Measurements from ENCODE around the gene HCAR1. TPM values are rescaled to one million over a fixed set of nuclear protein-coding genes. Genes with fewer than 3 reads are reported as not detected.
"Not testable (repeated sequence)": the region's sequence is repeated elsewhere in the genome, so short reads cannot be mapped to it uniquely, and the experiment has no call there.

The HCAR1 gene
- polyA plus RNA-seq, 1 experiment, result 0.02 TPM

- CTCF ChIA-PET, result interaction anchor here (0.6 to 3.2 kb wide), 4 partner anchors 10 to 127 kb away, joined by 3 to 45 read pairs (median 4); no protein-coding TSS in a partner anchor
- H3K27me3 ChIP-seq (ENCODE audit: control insufficient read depth, insufficient read depth, low read length), result no peaks in the 10 kb centered on the region
- TF ChIP-seq CTCF (IDR thresholded peaks at IDR 0.05; ENCODE audit: low read depth, low read length), result peak; percentile 86
- POLR2A ChIA-PET, result interaction anchor here (0.6 to 0.9 kb wide), 2 partner anchors 74 to 226 kb away, joined by 3 to 4 read pairs; partner anchors contain the start of genes KNTC1 and RSRC2
- peak; percentile 92 for DNase-seq (ENCODE audit: low read depth, low spot score)
- no peaks in the 10 kb centered on the region; the same call in 1 of the 2 replicates for H3K9me3 ChIP-seq (ENCODE audit: control insufficient read depth, insufficient read depth, low read length)
- H3K4me3 ChIP-seq (ENCODE audit: low read depth, low read length), result peak within 1 kb of the TSS; percentile 96
- peak within 1 kb of the TSS; percentile 83 for H3K27ac ChIP-seq (ENCODE audit: low read depth, low read length)
Observed at GRCh38 chr12:122752464-122753318, 22.0 kb upstream of the HCAR1 start, which contains the start of gene DENR. TSS of gene DENR (plus strand) at chr12:122752824. CDS start at chr12:122753702, 878 bp downstream.

- DNase-seq (ENCODE audit: low read depth, low spot score); H3K9me3 ChIP-seq (ENCODE audit: control insufficient read depth, insufficient read depth, low read length); POLR2A ChIA-PET; H3K27ac ChIP-seq (ENCODE audit: low read depth, low read length); H3K4me3 ChIP-seq (ENCODE audit: low read depth, low read length); CTCF ChIA-PET; H3K27me3 ChIP-seq (ENCODE audit: control insufficient read depth, insufficient read depth, low read length): not testable (repeated sequence)
Observed at GRCh38 chr12:122750781-122751515, 20.3 kb upstream of the HCAR1 start.

GRCh38 chr12:122749569-122750332 is 19.1 kb upstream of the HCAR1 start:
- DNase-seq (ENCODE audit: low read depth, low spot score), result no peak
- no peak overlapping the region for H3K27ac ChIP-seq (ENCODE audit: low read depth, low read length)
- H3K27me3 ChIP-seq (ENCODE audit: control insufficient read depth, insufficient read depth, low read length), result no peaks in the 10 kb centered on the region
- no peaks in the 10 kb centered on the region; the same call in 1 of the 2 replicates for H3K9me3 ChIP-seq (ENCODE audit: control insufficient read depth, insufficient read depth, low read length)
- ChIA-PET POLR2A (no interaction called here), CTCF (interaction anchor here (0.6 to 1.4 kb wide), 3 partner anchors 112 to 152 kb away, joined by 3 to 6 read pairs (median 3); no protein-coding TSS in a partner anchor)
- no peak for TF ChIP-seq CTCF (IDR thresholded peaks at IDR 0.05; ENCODE audit: low read depth, low read length)
- H3K4me3 ChIP-seq (ENCODE audit: low read depth, low read length), result no peak overlapping the region

- ChIA-PET CTCF (no interaction called here), POLR2A (no interaction called here)
- H3K27me3 ChIP-seq (ENCODE audit: control insufficient read depth, insufficient read depth, low read length), result no peaks in the 10 kb centered on the region
- no peak for TF ChIP-seq CTCF (IDR thresholded peaks at IDR 0.05; ENCODE audit: low read depth, low read length)
- no peak overlapping the region for H3K27ac ChIP-seq (ENCODE audit: low read depth, low read length)
- H3K9me3 ChIP-seq (ENCODE audit: control insufficient read depth, insufficient read depth, low read length), result no peaks in the 10 kb centered on the region
- DNase-seq (ENCODE audit: low read depth, low spot score), result no peak
- no peak overlapping the region for H3K4me3 ChIP-seq (ENCODE audit: low read depth, low read length)
Observed at GRCh38 chr12:122747224-122748135, 16.8 kb upstream of the HCAR1 start.

Data from AG04450 (cell line).